HG02885 (cell line): ENCODE measurements around the gene ACBD6.

Source experiments
- ATAC-seq: cut with Tn5 transposase; IDR thresholded peaks from one replicate; pipeline ENCODE4 v1.9.1; 2021; ENCODE audit warnings: mild to moderate bottlenecking; ENCODE audit not compliant: unreplicated experiment, poor library complexity

The ACBD6 gene

GRCh38 chr1:180311011-180311730 is 191.2 kb downstream of the ACBD6 start:
- ATAC-seq = no peak

- no peak for ATAC-seq
These were observed 192.3 kb downstream of the ACBD6 start for GRCh38 chr1:180310095-180310494.

- no peak for ATAC-seq
These were observed 193.0 kb downstream of the ACBD6 start for GRCh38 chr1:180309338-180309737.

GRCh38 chr1:180301135-180301742 is 201.1 kb downstream of the ACBD6 start:
- no peak for ATAC-seq

GRCh38 chr1:180299479-180300221 is 202.7 kb downstream of the ACBD6 start:
- no peak for ATAC-seq

- ATAC-seq = no peak
These were observed 206.4 kb downstream of the ACBD6 start for GRCh38 chr1:180295999-180296398.

GRCh38 chr1:180294711-180295110 is 207.7 kb downstream of the ACBD6 start:
- ATAC-seq = no peak

- ATAC-seq = no peak
These were observed 211.4 kb downstream of the ACBD6 start for GRCh38 chr1:180291004-180291403.

- no peak for ATAC-seq
These were observed 211.9 kb downstream of the ACBD6 start for GRCh38 chr1:180290265-180291001.

GRCh38 chr1:180288940-180289339 is 213.4 kb downstream of the ACBD6 start:
- ATAC-seq = no peak

- ATAC-seq = no peak
These were observed 214.2 kb downstream of the ACBD6 start for GRCh38 chr1:180287988-180288705.

GRCh38 chr1:180286417-180286816 is 216.0 kb downstream of the ACBD6 start:
- ATAC-seq = no peak

- no peak for ATAC-seq
These were observed 219.3 kb downstream of the ACBD6 start for GRCh38 chr1:180283098-180283497.

GRCh38 chr1:180282401-180283044 is 219.9 kb downstream of the ACBD6 start:
- ATAC-seq = no peak

GRCh38 chr1:180281490-180281889 is 220.9 kb downstream of the ACBD6 start:
- ATAC-seq = no peak

GRCh38 chr1:180280617-180281016 is 221.8 kb downstream of the ACBD6 start:
- no peak for ATAC-seq

- no peak for ATAC-seq
These were observed 222.7 kb downstream of the ACBD6 start for GRCh38 chr1:180279651-180280050.

- ATAC-seq = no peak
These were observed 223.6 kb downstream of the ACBD6 start for GRCh38 chr1:180278596-180279395.

- ATAC-seq = no peak
These were observed 224.2 kb downstream of the ACBD6 start for GRCh38 chr1:180278194-180278515.
